Testis (tissue), 3 donors: ENCODE measurements around the gene CCT3. TPM values are rescaled to one million over a fixed set of nuclear protein-coding genes. Genes with fewer than 3 reads are reported as not detected.
"Not testable (repeated sequence)": the region's sequence is repeated elsewhere in the genome, so short reads cannot be mapped to it uniquely, and the experiment has no call there.

ENCODE experiments used
- DNase-seq: peaks from one replicate; pipeline ENCODE4 v3.0.0-alpha.2; 2019
- H3K27ac ChIP-seq, 2 donors: fragments of 200-600 bp; sonication (generic); one replicate each; pipeline ENCODE4 v1.5.1; 2019
- H3K27me3 ChIP-seq: fragments of 200-600 bp; sonication (generic); one replicate; pipeline ENCODE4 v1.5.1; 2019
- H3K36me3 ChIP-seq: fragments of 200-600 bp; sonication (generic); one replicate; pipeline ENCODE4 v1.5.1; 2017; ENCODE audit warnings: low read depth; ENCODE audit errors: missing control alignments
- H3K4me1 ChIP-seq: fragments of 200-600 bp; sonication (generic); one replicate; pipeline ENCODE4 v1.5.1; 2019
- H3K4me3 ChIP-seq, 2 donors: fragments of 200-600 bp; sonication (generic); one replicate each; pipeline ENCODE4 v1.5.1; 2017 to 2019
- H3K9me3 ChIP-seq: fragments of 200-600 bp; sonication (generic); one replicate; pipeline ENCODE4 v1.5.1; 2017
- CTCF ChIP-seq, 3 experiments: fragments of 450-650 bp in 2 of 3; fragments of 200-600 bp in 1 of 3; sonication (generic) in 1 of 3; IDR thresholded peaks; one replicate each; pipeline ENCODE4 v1.5.1; 2016 to 2019; ENCODE audit warnings: antibody characterized with exemption in 3 of 3, mild to moderate bottlenecking in 2 of 3, moderate library complexity in 1 of 3
- POLR2A ChIP-seq: fragments of 450-650 bp; IDR thresholded peaks from one replicate; pipeline ENCODE4 v1.6.1; 2017; ENCODE audit warnings: antibody characterized with exemption, mild to moderate bottlenecking, moderate library complexity
- WGBS, 2 donors: methylation state at CpG; one replicate each; pipeline ENCODE4 v1.1.5; 2018; 5-methylcytosine and 5-hydroxymethylcytosine counted together
- intact Hi-C: fragments of 100-400 bp; cut with DNase I; formaldehyde crosslinking; loops from one replicate; pipeline ENCODE4 v1.15.1; 2023; ENCODE audit warnings: low total_unique reads
- polyA plus RNA-seq: library from polyadenylated mRNA; stranded (reverse); fragments of 350-450 nt; fragmentation: Illumina TruSeq; extraction: RNeasy Lipid Tissue Mini Kit (QIAGEN cat#74804); gene quantifications from one replicate; pipeline ENCODE4 v1.2.3, GENCODE V29; 2014; ENCODE audit warnings: low read depth, low replicate concordance; ENCODE audit not compliant: insufficient read depth
- total RNA-seq, 2 donors: library from RNA; depleted of rRNA; stranded (reverse); fragments of >200 nt; gene quantifications; one replicate each; pipeline ENCODE4 v1.2.3, GENCODE V29; 2016

The CCT3 gene
- total and polyA plus RNA-seq, 3 donors from 2014 or later: 192 to 302 (median 203) TPM

- intact Hi-C loops: no loop called here
- Histone ChIP-seq H3K27me3 (no peaks in the 10 kb centered on the region), H3K4me1 (no peaks in the 10 kb centered on the region), H3K36me3 (no peaks in the 10 kb centered on the region), H3K27ac (no peak overlapping the region), H3K9me3 (no peaks in the 10 kb centered on the region), H3K4me3 (no peak overlapping the region)
- TF ChIP-seq POLR2A (no peak), CTCF (IDR thresholded peaks at IDR 0.05) (no peak)
- no peak for DNase-seq
- WGBS, 2 donors: 58 to 65% methylated on average over 2 of the region's 2 CpGs
Observed at GRCh38 chr1:156346636-156347035, 8.5 kb upstream of the CCT3 start.

- H3K27me3 ChIP-seq, DNase-seq, H3K4me1 ChIP-seq, H3K4me3 ChIP-seq, intact Hi-C loops, H3K9me3 ChIP-seq, H3K36me3 ChIP-seq, H3K27ac ChIP-seq: not testable (repeated sequence)
- 88 to 93% methylated on average over 2 of the region's 2 CpGs for WGBS, 2 donors
Observed at GRCh38 chr1:156346035-156346434, 7.9 kb upstream of the CCT3 start.

GRCh38 chr1:156344409-156344808, 6.3 kb upstream of the CCT3 start:
- intact Hi-C loops: no loop called here
- no peaks in the 10 kb centered on the region for H3K27me3 ChIP-seq
- DNase-seq: no peak
- no peaks in the 10 kb centered on the region for H3K4me1 ChIP-seq
- TF ChIP-seq CTCF (IDR thresholded peaks at IDR 0.05): no peak
- H3K9me3 ChIP-seq: no peaks in the 10 kb centered on the region
- WGBS, 2 donors: 43 to 53% methylated on average over 3 of the region's 3 CpGs
- no peak overlapping the region for H3K27ac ChIP-seq
- H3K36me3 ChIP-seq: no peaks in the 10 kb centered on the region
- H3K4me3 ChIP-seq: no peak overlapping the region

- Histone ChIP-seq H3K36me3 (no peaks in the 10 kb centered on the region), H3K9me3 (no peaks in the 10 kb centered on the region), H3K4me3 (no peak overlapping the region), H3K4me1 (no peaks in the 10 kb centered on the region), H3K27me3 (no peaks in the 10 kb centered on the region), H3K27ac (no peak overlapping the region)
- intact Hi-C loops: no loop called here
- TF ChIP-seq POLR2A: no peak
- TF ChIP-seq CTCF (IDR thresholded peaks at IDR 0.05): no peak
- 88 to 93% methylated on average over 1 of the region's 1 CpG for WGBS, 2 donors
- DNase-seq: no peak
Observed at GRCh38 chr1:156342166-156342955, 4.3 kb upstream of the CCT3 start.

GRCh38 chr1:156337888-156338179, 258 bp downstream of the CCT3 start:
- Histone ChIP-seq H3K4me1 (peaks cover 6% of the 10 kb centered on the region), H3K4me3 (peak overlapping the region; percentile 80 to 96), H3K36me3 (no peaks in the 10 kb centered on the region), H3K9me3 (no peaks in the 10 kb centered on the region), H3K27ac (peak overlapping the region; percentile 79 to 90), H3K27me3 (no peaks in the 10 kb centered on the region)
- DNase-seq: no peak
- intact Hi-C loops: no loop called here
- WGBS, 2 donors: 0% methylated on average over 14 of the region's 14 CpGs
- no peak for TF ChIP-seq CTCF (IDR thresholded peaks at IDR 0.05)
- no peak for TF ChIP-seq POLR2A
